ENCODE results near the gene CYSRT1. TPM values are rescaled to one million over a fixed set of nuclear protein-coding genes. Genes with fewer than 3 reads are reported as not detected.

The CYSRT1 gene
- polyA plus RNA-seq, 3 donors, result 0.17 TPM; not detected in 2

DNA sequence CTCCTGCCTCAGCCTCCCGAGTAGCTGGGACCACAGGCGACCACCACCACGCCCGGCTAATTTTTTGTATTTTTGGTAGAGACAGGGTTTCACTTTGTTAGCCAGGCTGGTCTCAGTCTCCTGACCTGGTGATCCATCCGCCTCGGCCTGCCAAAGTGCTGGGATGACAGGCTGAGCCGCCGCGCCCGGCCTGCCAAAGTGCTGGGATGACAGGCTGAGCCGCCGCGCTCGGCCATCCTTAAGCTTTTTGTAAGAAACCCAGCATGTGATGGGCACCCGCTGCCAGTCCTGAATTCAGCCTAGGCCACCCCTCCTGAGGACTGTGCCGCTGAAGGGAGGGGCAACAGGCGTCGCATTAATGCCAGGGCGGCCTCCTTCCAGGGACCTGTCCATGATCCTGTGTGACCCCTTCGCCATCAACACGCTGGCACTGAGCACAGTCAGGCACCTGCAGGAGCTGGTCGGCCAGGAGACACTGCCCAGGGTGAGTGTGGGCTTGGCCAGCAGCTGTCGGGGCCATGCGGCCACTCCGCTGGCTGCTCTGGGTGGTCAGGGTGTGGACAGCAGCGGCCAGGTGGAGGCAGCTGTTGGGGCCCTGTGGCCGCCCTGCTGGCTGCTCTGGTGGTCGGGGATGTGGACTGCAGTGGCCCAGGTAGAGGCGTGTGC lies 40.7 kb downstream of the CYSRT1 start:
- H3K4me1 Mint-ChIP-seq, result peaks cover 25% of the 10 kb centered on the region
- TF ChIP-seq, protein P1, sequence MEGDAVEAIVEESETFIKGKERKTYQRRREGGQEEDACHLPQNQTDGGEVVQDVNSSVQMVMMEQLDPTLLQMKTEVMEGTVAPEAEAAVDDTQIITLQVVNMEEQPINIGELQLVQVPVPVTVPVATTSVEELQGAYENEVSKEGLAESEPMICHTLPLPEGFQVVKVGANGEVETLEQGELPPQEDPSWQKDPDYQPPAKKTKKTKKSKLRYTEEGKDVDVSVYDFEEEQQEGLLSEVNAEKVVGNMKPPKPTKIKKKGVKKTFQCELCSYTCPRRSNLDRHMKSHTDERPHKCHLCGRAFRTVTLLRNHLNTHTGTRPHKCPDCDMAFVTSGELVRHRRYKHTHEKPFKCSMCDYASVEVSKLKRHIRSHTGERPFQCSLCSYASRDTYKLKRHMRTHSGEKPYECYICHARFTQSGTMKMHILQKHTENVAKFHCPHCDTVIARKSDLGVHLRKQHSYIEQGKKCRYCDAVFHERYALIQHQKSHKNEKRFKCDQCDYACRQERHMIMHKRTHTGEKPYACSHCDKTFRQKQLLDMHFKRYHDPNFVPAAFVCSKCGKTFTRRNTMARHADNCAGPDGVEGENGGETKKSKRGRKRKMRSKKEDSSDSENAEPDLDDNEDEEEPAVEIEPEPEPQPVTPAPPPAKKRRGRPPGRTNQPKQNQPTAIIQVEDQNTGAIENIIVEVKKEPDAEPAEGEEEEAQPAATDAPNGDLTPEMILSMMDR (IDR thresholded peaks at IDR 0.05), result no peak
- Histone ChIP-seq H3K4me1 (ENCODE audit: control insufficient read depth in 1 of 2, insufficient read depth in 2 of 2, low read length in 2 of 2) (peaks cover 23 to 28% of the 10 kb centered on the region in 2 donors), H2AFZ (ENCODE audit: insufficient read depth, low read depth, low read length, poor library complexity, severe bottlenecking) (no peak overlapping the region), H4K20me1 (ENCODE audit: insufficient read depth, low read length) (peaks cover 36% of the 10 kb centered on the region), H3K27ac (ENCODE audit: low read depth in 1 of 2, low read length in 2 of 2) (no peak overlapping the region), H3K36me3 (replicated peaks in 1 of 2; ENCODE audit: control insufficient read depth in 1 of 2, insufficient read depth in 2 of 2, low read length in 2 of 2) (peaks cover 36 to 67% of the 10 kb centered on the region in 2 donors), H3K9ac (ENCODE audit: insufficient read depth, low read length, poor library complexity, severe bottlenecking) (no peak overlapping the region), H3K4me3 (replicated peaks in 1 of 3; ENCODE audit: low read depth in 2 of 3, low read length in 3 of 3) (no peak overlapping the region), H3K27me3 (ENCODE audit: control insufficient read depth in 2 of 2, insufficient read depth in 2 of 2, low read length in 2 of 2) (no peaks in the 10 kb centered on the region), H3K4me2 (replicated peaks; ENCODE audit: extremely low read depth, low read length, poor library complexity, severe bottlenecking) (no peak overlapping the region), H3K79me2 (ENCODE audit: insufficient read depth, low read length) (peaks cover 3% of the 10 kb centered on the region), H3K9me3 (replicated peaks in 1 of 2; ENCODE audit: control insufficient read depth in 1 of 2, insufficient read depth in 1 of 2, low read length in 2 of 2) (no peaks in the 10 kb centered on the region)
- H3K4me3 Mint-ChIP-seq, result no peak overlapping the region
- 93% methylated on average over 22 of the region's 29 CpGs for WGBS (ENCODE audit: insufficient coverage)
- intact Hi-C loops (cut with micrococcal nuclease), result no loop called here
- H3K27ac Mint-ChIP-seq, result no peak overlapping the region
- peaks cover 0 to 5% (median 0%) of the 10 kb centered on the region in 7 donors for H3K9me3 Mint-ChIP-seq
- DNase-seq, result no peak
- no peaks in the 10 kb centered on the region for H3K27me3 Mint-ChIP-seq (ENCODE audit: low read depth in 3 of 3)
- H3K36me3 Mint-ChIP-seq, result peaks cover 40 to 79% of the 10 kb centered on the region in 2 donors

DNA sequence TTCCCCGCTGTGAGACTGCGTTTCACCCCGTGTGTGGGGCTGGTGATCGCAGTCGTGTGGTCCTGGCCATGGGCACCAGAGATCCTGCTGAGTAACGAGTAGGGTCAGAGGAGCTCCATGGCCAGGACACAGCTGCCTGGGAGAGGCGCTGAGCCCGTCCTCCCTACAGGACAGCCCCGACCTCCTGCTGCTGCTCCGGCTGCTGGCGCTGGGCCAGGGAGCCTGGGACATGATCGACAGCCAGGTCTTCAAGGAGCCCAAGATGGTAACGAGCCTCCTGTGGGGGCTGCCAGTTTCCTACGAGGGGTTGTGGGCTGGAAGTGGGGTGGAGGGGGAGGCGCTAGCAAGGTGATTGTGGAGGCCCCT lies 41.2 kb downstream of the CYSRT1 start:
- peaks cover 43 to 84% of the 10 kb centered on the region in 2 donors for H3K36me3 Mint-ChIP-seq
- peaks cover 3% of the 10 kb centered on the region for H3K79me2 ChIP-seq (ENCODE audit: insufficient read depth, low read length)
- DNase-seq, result no peak

More for the DNA sequence above, 41.2 kb downstream of the CYSRT1 start:
- H2AFZ ChIP-seq (ENCODE audit: insufficient read depth, low read depth, low read length, poor library complexity, severe bottlenecking), result no peak overlapping the region
- Mint-ChIP-seq H3K4me3 (no peak overlapping the region), H3K27ac (no peak overlapping the region), H3K27me3 (ENCODE audit: low read depth in 3 of 3) (no peaks in the 10 kb centered on the region), H3K9me3 (peaks cover 0 to 5% (median 0%) of the 10 kb centered on the region in 7 donors), H3K4me1 (peaks cover 25% of the 10 kb centered on the region)
- H4K20me1 ChIP-seq (ENCODE audit: insufficient read depth, low read length), result peaks cover 41% of the 10 kb centered on the region
- no peak overlapping the region for H3K27ac ChIP-seq (ENCODE audit: low read depth in 1 of 2, low read length in 2 of 2)
- no peaks in the 10 kb centered on the region for H3K27me3 ChIP-seq (ENCODE audit: control insufficient read depth in 2 of 2, insufficient read depth in 2 of 2, low read length in 2 of 2)
- peaks cover 23 to 28% of the 10 kb centered on the region in 2 donors for H3K4me1 ChIP-seq (ENCODE audit: control insufficient read depth in 1 of 2, insufficient read depth in 2 of 2, low read length in 2 of 2)
- no peak overlapping the region for H3K4me2 ChIP-seq (replicated peaks; ENCODE audit: extremely low read depth, low read length, poor library complexity, severe bottlenecking)
- TF ChIP-seq, protein P1 (IDR thresholded peaks at IDR 0.05), result no peak
- WGBS (ENCODE audit: insufficient coverage), result 98% methylated on average over 13 of the region's 15 CpGs
- H3K4me3 ChIP-seq (replicated peaks in 1 of 3; ENCODE audit: low read depth in 2 of 3, low read length in 3 of 3), result no peak overlapping the region
- peaks cover 41 to 72% of the 10 kb centered on the region in 2 donors for H3K36me3 ChIP-seq (replicated peaks in 1 of 2; ENCODE audit: control insufficient read depth in 1 of 2, insufficient read depth in 2 of 2, low read length in 2 of 2)
- H3K9me3 ChIP-seq (replicated peaks in 1 of 2; ENCODE audit: control insufficient read depth in 1 of 2, insufficient read depth in 1 of 2, low read length in 2 of 2), result no peaks in the 10 kb centered on the region
- no peak overlapping the region for H3K9ac ChIP-seq (ENCODE audit: insufficient read depth, low read length, poor library complexity, severe bottlenecking)
- intact Hi-C loops (cut with micrococcal nuclease), result no loop called here
